HEK293 (cell line): ENCODE measurements around the gene YWHAE.

ENCODE experiments used
- CTCF ChIA-PET: fragments of 350-600 bp; formaldehyde crosslinking; extraction: SDS; loops from one replicate; lab custom pipeline; 2021; ENCODE audit warnings: antibody characterized with exemption; lab: Yijun Ruan, JAX
- POLR2A ChIA-PET: fragments of 300-600 bp; formaldehyde crosslinking; extraction: SDS; loops from one replicate; lab custom pipeline; 2020; ENCODE audit warnings: antibody characterized with exemption, inconsistent platforms; lab: Yijun Ruan, JAX
- H3K27ac ChIP-seq: fragments of 200-500 bp; sonication (Bioruptor generic); 2 replicates; pipeline ENCODE4 v1.5.1; 2014; ENCODE audit warnings: low read depth, low read length, control low read depth, inconsistent platforms; ENCODE audit errors: extremely low read depth
- H3K36me3 ChIP-seq, 2 experiments: fragments of 200-500 bp in 1 of 2; sonication (Bioruptor generic) in 1 of 2; 1 replicate in 1 of 2; 2 replicates in 1 of 2; pipeline ENCODE4 v1.5.1; 2014 to 2017; ENCODE audit warnings: inconsistent platforms in 2 of 2, low read length in 2 of 2; ENCODE audit not compliant: control insufficient read depth in 2 of 2, insufficient read depth in 1 of 2
- H3K4me1 ChIP-seq: fragments of 200-500 bp; sonication (Bioruptor generic); 2 replicates; pipeline ENCODE4 v1.5.1; 2014; ENCODE audit warnings: mild to moderate bottlenecking, low read length, inconsistent platforms; ENCODE audit not compliant: control insufficient read depth, insufficient read depth
- H3K4me3 ChIP-seq: 2 replicates; pipeline ENCODE4 v1.5.1; 2011; ENCODE audit warnings: low read depth, mild to moderate bottlenecking, control low read depth, low read length, moderate library complexity
- H3K9me3 ChIP-seq: fragments of 200-500 bp; sonication (Bioruptor generic); 2 replicates; pipeline ENCODE4 v1.5.1; 2014; ENCODE audit warnings: low read depth, low read length, inconsistent platforms; ENCODE audit not compliant: control insufficient read depth, insufficient read depth
- IKZF3 ChIP-seq: fragments of 450-650 bp; IDR thresholded peaks from 2 replicates; pipeline ENCODE4 v1.5.0; 2018; ENCODE audit warnings: missing biosample characterization, mild to moderate bottlenecking, missing genetic modification characterization, moderate library complexity
- OSR2 ChIP-seq: fragments of 450-650 bp; formaldehyde crosslinking; IDR thresholded peaks from 2 replicates; pipeline ENCODE4 v1.5.1; 2016; ENCODE audit warnings: missing biosample characterization, missing genetic modification characterization
- PRDM1 ChIP-seq: fragments of 450-650 bp; formaldehyde crosslinking; IDR thresholded peaks from 2 replicates; pipeline ENCODE4; 2016; ENCODE audit warnings: missing biosample characterization, missing genetic modification characterization
- SCRT1 ChIP-seq: fragments of 450-650 bp; formaldehyde crosslinking; IDR thresholded peaks from 2 replicates; pipeline ENCODE4 v1.5.1; 2016; ENCODE audit warnings: missing biosample characterization, missing genetic modification characterization, borderline replicate concordance
- SCRT2 ChIP-seq: fragments of 450-650 bp; formaldehyde crosslinking; IDR thresholded peaks from 2 replicates; pipeline ENCODE4 v1.5.1; 2016; ENCODE audit warnings: missing biosample characterization, missing genetic modification characterization
- SP7 ChIP-seq: fragments of 450-650 bp; formaldehyde crosslinking; IDR thresholded peaks from 2 replicates; pipeline ENCODE4 v1.5.1; 2016; ENCODE audit warnings: missing biosample characterization, missing genetic modification characterization
- ZBTB17 ChIP-seq: fragments of 450-650 bp; formaldehyde crosslinking; IDR thresholded peaks from 2 replicates; pipeline ENCODE4 v1.5.1; 2016; ENCODE audit warnings: missing biosample characterization, missing genetic modification characterization
- ZEB2 ChIP-seq: fragments of 450-650 bp; formaldehyde crosslinking; IDR thresholded peaks from 2 replicates; pipeline ENCODE4 v1.5.1; 2016; ENCODE audit warnings: missing biosample characterization, missing genetic modification characterization
- ZNF211 ChIP-seq: fragments of 450-650 bp; formaldehyde crosslinking; IDR thresholded peaks from 2 replicates; pipeline ENCODE4 v1.5.1; 2016; ENCODE audit warnings: low read depth, missing biosample characterization, missing genetic modification characterization
- ZNF223 ChIP-seq: fragments of 450-650 bp; formaldehyde crosslinking; IDR thresholded peaks from 2 replicates; pipeline ENCODE4 v1.5.1; 2016; ENCODE audit warnings: missing biosample characterization, missing genetic modification characterization
- ZNF239 ChIP-seq: fragments of 450-650 bp; formaldehyde crosslinking; IDR thresholded peaks from 2 replicates; pipeline ENCODE4 v1.5.1; 2016; ENCODE audit warnings: missing biosample characterization, missing genetic modification characterization
- ZNF24 ChIP-seq: fragments of 450-650 bp; formaldehyde crosslinking; IDR thresholded peaks from 2 replicates; pipeline ENCODE4 v1.5.1; 2016; ENCODE audit warnings: missing biosample characterization, missing genetic modification characterization
- ZNF391 ChIP-seq: fragments of 450-650 bp; formaldehyde crosslinking; IDR thresholded peaks from 2 replicates; pipeline ENCODE4 v1.5.1; 2016; ENCODE audit warnings: low read depth, missing biosample characterization, missing genetic modification characterization, borderline replicate concordance
- ZNF394 ChIP-seq: fragments of 450-650 bp; formaldehyde crosslinking; IDR thresholded peaks from 2 replicates; pipeline ENCODE4 v1.5.1; 2016; ENCODE audit warnings: missing biosample characterization, missing genetic modification characterization, mild to moderate bottlenecking, moderate library complexity, borderline replicate concordance
- ZNF600 ChIP-seq: fragments of 450-650 bp; formaldehyde crosslinking; IDR thresholded peaks from 2 replicates; pipeline ENCODE4 v1.5.1; 2016; ENCODE audit warnings: missing biosample characterization, missing genetic modification characterization
- ZNF785 ChIP-seq: fragments of 450-650 bp; formaldehyde crosslinking; IDR thresholded peaks from 2 replicates; pipeline ENCODE4 v1.5.1; 2016; ENCODE audit warnings: missing biosample characterization, missing genetic modification characterization
- TF ChIP-seq, protein P1 (sequence below): fragments of 450-650 bp; formaldehyde crosslinking; IDR thresholded peaks from 2 replicates; pipeline ENCODE4 v1.5.1; 2016; ENCODE audit warnings: missing biosample characterization, missing genetic modification characterization
- TF ChIP-seq, protein P2 (sequence below): fragments of 450-650 bp; formaldehyde crosslinking; IDR thresholded peaks from 2 replicates; pipeline ENCODE4 v1.5.1; 2017; ENCODE audit warnings: missing biosample characterization, missing genetic modification characterization

Gene YWHAE

DNA sequence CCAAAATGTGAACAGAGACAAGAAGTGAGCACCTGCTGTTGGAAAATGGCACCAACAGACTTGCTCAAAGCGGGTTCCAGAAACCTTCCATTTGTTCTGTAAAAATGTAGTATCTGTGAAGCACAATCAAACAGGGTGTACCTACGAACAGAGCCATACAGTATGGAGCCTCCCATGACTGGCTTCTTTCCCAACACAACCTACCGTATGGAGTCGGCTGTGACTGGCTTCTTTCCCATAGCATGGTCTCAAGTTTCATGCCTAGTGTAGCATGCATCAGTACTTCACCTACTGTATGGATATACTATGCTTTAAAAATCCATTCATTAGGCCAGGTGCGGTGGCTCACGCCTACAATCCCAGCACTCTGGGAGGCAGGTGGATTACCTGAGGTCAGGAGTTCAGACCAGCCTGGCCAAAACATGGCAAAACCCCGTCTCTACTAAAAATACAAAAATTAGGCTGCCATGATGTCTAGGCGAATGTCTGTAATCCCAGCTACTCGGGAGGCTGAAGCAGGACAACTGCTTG, 26.2 kb downstream of the YWHAE start:
- ChIA-PET CTCF (interaction anchor here (2.0 kb wide), 1 partner anchor 8 kb away, joined by 13 read pairs; no protein-coding TSS in a partner anchor), POLR2A (no interaction called here)
- Histone ChIP-seq H3K36me3 (peaks cover 20 to 41% of the 10 kb centered on the region in 2 experiments; a peak in 2 of 3 replicates), H3K27ac (no peak overlapping the region), H3K9me3 (no peaks in the 10 kb centered on the region), H3K4me3 (no peak overlapping the region), H3K4me1 (peaks cover 58% of the 10 kb centered on the region)
- TF ChIP-seq ZNF391 (tag by site-specific recombination) (peak; percentile 24; the same call in 1 of the 2 replicates), ZNF24 (tag by site-specific recombination) (peak; percentile 90), ZNF394 (tag by site-specific recombination) (no peak), ZNF600 (tag by site-specific recombination) (peak; percentile 72), ZBTB17 (tag by site-specific recombination) (peak; percentile 39; the same call in 1 of the 2 replicates), ZEB2 (tag by site-specific recombination) (peak; percentile 63; the same call in 1 of the 2 replicates), ZNF785 (tag by site-specific recombination) (no peak), IKZF3 (tag by site-specific recombination) (peak; percentile 61), OSR2 (peak; percentile 64)

DNA sequence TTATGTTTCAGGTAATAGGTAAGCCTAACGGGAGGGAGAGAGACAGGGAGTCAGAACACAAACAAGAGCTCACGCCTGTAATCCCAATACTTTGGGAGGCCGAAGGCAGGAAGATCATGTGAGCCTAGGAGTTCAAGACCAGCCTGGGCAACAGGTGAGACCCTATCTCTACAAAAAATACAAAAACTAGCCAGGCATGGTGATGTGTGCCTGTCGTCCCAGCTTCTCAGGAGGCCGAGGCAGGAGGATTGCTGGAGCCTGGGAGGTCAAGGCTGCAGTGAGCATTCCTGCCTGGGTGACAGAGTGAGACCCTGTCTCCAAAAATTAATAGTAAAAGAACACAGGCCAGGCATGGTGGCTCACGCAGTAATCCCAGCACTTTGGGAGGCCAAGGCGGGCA, 27.4 kb downstream of the YWHAE start:
- H3K36me3 ChIP-seq = peaks cover 17 to 36% of the 10 kb centered on the region in 2 experiments; a peak in 2 of 3 replicates
- TF ChIP-seq SCRT2 (tag by site-specific recombination) (peak; percentile 92), SCRT1 (tag by site-specific recombination) (peak; percentile 61; the same call in 1 of the 2 replicates), ZNF239 (tag by site-specific recombination) (no peak)
- POLR2A ChIA-PET = interaction anchor here (0.6 to 1.1 kb wide), 3 partner anchors 20 to 343 kb away, joined by 3 to 4 read pairs (median 3); partner anchors contain the start of gene YWHAE
- H3K9me3 ChIP-seq = no peaks in the 10 kb centered on the region
- CTCF ChIA-PET = interaction anchor here (0.8 to 1.3 kb wide), 2 partner anchors 11 to 14 kb away, joined by 5 to 9 read pairs; no protein-coding TSS in a partner anchor
- peaks cover 58% of the 10 kb centered on the region for H3K4me1 ChIP-seq
- H3K4me3 ChIP-seq = no peak overlapping the region
- no peak overlapping the region for H3K27ac ChIP-seq

DNA sequence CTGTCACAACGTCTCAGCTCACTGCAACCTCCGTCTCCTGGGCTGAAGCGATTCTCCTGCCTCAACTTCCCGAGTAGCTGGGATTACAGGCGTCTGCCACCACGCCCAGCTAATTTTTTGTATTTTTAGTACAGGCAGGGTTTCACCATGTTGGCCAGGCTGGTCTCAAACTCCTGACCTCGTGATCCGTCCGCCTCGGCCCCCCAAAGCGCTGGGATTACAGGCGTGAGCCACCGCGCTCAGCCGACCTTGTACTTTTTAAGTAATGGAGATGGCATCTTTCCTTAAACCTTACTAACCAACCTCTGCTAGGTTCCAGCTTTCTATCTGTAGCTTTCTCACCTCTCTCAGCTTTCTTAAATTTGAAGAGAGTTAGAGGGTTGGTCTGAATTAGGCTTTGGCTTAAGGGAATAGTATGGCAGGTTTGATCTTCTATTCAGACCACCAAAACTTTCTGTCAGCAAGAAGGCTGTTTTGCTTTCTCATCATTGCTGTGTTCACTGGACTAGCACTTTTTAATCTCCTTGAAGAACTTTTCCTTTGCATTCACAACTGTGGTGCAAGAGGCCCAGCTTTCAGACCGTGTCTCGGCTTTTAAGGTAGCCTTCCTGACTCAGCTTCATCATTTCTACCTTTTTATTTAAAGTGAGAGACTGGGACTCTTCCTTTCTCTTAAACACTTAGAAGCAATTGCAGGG, 28.0 kb downstream of the YWHAE start:
- ChIA-PET POLR2A (interaction anchor here (0.6 to 1.1 kb wide), 4 partner anchors 20 to 344 kb away, joined by 3 to 4 read pairs (median 3); partner anchors contain the start of genes INPP5K and YWHAE), CTCF (interaction anchor here (0.8 to 1.3 kb wide), 3 partner anchors 9 to 15 kb away, joined by 4 to 9 read pairs (median 5); no protein-coding TSS in a partner anchor)
- no peaks in the 10 kb centered on the region for H3K9me3 ChIP-seq
- peak; percentile 94 for TF ChIP-seq PRDM1 (tag by site-specific recombination)
- TF ChIP-seq ZNF223 (tag by site-specific recombination) = no peak
- TF ChIP-seq, all 188 proteins: peak for 1
- Histone ChIP-seq H3K27ac (no peak overlapping the region), H3K4me3 (no peak overlapping the region), H3K4me1 (peaks cover 58% of the 10 kb centered on the region), H3K36me3 (peaks cover 22 to 37% of the 10 kb centered on the region in 2 experiments; a peak in 2 of 3 replicates)

DNA sequence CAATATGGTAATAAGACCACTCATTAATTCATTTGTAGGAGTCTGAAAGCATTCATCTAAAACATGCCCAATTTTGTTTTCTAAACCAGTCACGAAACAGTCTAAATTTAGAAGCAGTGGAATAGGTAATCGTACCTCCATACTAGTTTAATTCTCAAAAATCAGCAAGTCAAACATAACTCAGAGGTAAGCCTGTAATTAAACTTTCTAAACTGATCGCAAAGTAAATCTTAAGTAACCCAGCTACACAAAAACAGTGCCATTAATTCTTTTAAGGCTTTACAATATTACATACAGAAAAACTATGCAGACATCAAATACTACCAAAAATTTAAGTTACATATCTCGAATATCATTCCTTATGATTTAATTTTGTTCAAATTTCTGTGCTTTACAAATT, 31.4 kb downstream of the YWHAE start:
- Histone ChIP-seq H3K27ac (no peak overlapping the region; the same call in 1 of the 2 replicates), H3K9me3 (no peaks in the 10 kb centered on the region), H3K4me1 (peaks cover 29% of the 10 kb centered on the region), H3K4me3 (no peak overlapping the region), H3K36me3 (peaks cover 33 to 36% of the 10 kb centered on the region in 2 experiments)
- CTCF ChIA-PET = interaction anchor here (0.8 to 1.7 kb wide), 2 partner anchors 8 to 147 kb away, joined by 5 to 6 read pairs; no protein-coding TSS in a partner anchor
- POLR2A ChIA-PET = no interaction called here
- TF ChIP-seq SP7 (tag by site-specific recombination) (peak; percentile 90), ZNF211 (tag by site-specific recombination) (no peak), ZBTB17 (tag by site-specific recombination) (peak; percentile 83)
- TF ChIP-seq, protein P1, sequence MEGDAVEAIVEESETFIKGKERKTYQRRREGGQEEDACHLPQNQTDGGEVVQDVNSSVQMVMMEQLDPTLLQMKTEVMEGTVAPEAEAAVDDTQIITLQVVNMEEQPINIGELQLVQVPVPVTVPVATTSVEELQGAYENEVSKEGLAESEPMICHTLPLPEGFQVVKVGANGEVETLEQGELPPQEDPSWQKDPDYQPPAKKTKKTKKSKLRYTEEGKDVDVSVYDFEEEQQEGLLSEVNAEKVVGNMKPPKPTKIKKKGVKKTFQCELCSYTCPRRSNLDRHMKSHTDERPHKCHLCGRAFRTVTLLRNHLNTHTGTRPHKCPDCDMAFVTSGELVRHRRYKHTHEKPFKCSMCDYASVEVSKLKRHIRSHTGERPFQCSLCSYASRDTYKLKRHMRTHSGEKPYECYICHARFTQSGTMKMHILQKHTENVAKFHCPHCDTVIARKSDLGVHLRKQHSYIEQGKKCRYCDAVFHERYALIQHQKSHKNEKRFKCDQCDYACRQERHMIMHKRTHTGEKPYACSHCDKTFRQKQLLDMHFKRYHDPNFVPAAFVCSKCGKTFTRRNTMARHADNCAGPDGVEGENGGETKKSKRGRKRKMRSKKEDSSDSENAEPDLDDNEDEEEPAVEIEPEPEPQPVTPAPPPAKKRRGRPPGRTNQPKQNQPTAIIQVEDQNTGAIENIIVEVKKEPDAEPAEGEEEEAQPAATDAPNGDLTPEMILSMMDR (tag by site-specific recombination) = no peak
- TF ChIP-seq, protein P2, sequence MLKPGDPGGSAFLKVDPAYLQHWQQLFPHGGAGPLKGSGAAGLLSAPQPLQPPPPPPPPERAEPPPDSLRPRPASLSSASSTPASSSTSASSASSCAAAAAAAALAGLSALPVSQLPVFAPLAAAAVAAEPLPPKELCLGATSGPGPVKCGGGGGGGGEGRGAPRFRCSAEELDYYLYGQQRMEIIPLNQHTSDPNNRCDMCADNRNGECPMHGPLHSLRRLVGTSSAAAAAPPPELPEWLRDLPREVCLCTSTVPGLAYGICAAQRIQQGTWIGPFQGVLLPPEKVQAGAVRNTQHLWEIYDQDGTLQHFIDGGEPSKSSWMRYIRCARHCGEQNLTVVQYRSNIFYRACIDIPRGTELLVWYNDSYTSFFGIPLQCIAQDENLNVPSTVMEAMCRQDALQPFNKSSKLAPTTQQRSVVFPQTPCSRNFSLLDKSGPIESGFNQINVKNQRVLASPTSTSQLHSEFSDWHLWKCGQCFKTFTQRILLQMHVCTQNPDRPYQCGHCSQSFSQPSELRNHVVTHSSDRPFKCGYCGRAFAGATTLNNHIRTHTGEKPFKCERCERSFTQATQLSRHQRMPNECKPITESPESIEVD (tag by site-specific recombination) = peak; percentile 81
